ENCODE results near the gene EGFL7.

Gene EGFL7

GRCh38 chr9:136719195-136719880, 56.6 kb downstream of the EGFL7 start:
- DNase-seq (ENCODE audit: low spot score): no peak

- no peak for DNase-seq (ENCODE audit: low spot score)
Observed at GRCh38 chr9:136720251-136720897, 57.7 kb downstream of the EGFL7 start.

GRCh38 chr9:136720898-136721338, 58.2 kb downstream of the EGFL7 start:
- DNase-seq (ENCODE audit: low spot score): no peak

GRCh38 chr9:136721339-136722092, 58.8 kb downstream of the EGFL7 start:
- no peak for DNase-seq (ENCODE audit: low spot score)
